GM23338 (cell line): ENCODE measurements around the gene BUB1. TPM values are rescaled to one million over a fixed set of nuclear protein-coding genes. Genes with fewer than 3 reads are reported as not detected.

ENCODE experiments used
- ATAC-seq: fragments of 200-7000 bp; cut with Tn5 transposase; 3 replicates; pipeline ENCODE4 v1.9.1; 2020
- DNase-seq: peaks from one replicate; pipeline ENCODE4 v3.0.0-alpha.2; 2015; ENCODE audit warnings: low spot score
- H2AFZ ChIP-seq: fragments of 200-600 bp; sonication (generic); 2 replicates; pipeline ENCODE4 v1.8.0; 2016; ENCODE audit warnings: antibody characterized with exemption, mild to moderate bottlenecking, moderate library complexity
- H3F3A ChIP-seq: fragments of 200-600 bp; sonication (generic); replicated peaks from 2 replicates; pipeline ENCODE4 v1.8.0; 2017; ENCODE audit warnings: antibody characterized with exemption, mixed run types, low read depth
- H3K27ac ChIP-seq: fragments of 200-600 bp; sonication (generic); 2 replicates; pipeline ENCODE4 v1.6.1; 2016; ENCODE audit warnings: low read depth
- H3K27me3 ChIP-seq: fragments of 200-600 bp; sonication (generic); 2 replicates; pipeline ENCODE4 v1.8.0; 2016; ENCODE audit warnings: mild to moderate bottlenecking, mixed run types, moderate library complexity; ENCODE audit not compliant: insufficient read depth
- H3K36me3 ChIP-seq: fragments of 200-600 bp; sonication (generic); 2 replicates; pipeline ENCODE4 v1.8.0; 2016; ENCODE audit warnings: mild to moderate bottlenecking; ENCODE audit not compliant: insufficient read depth
- H3K4me1 ChIP-seq: fragments of 200-600 bp; sonication (generic); 2 replicates; pipeline ENCODE4 v1.8.0; 2016; ENCODE audit warnings: mild to moderate bottlenecking, moderate library complexity; ENCODE audit not compliant: insufficient read depth
- H3K4me2 ChIP-seq: fragments of 200-600 bp; sonication (generic); 2 replicates; pipeline ENCODE4 v1.7.1; 2017; ENCODE audit warnings: mixed run types
- H3K4me3 ChIP-seq: fragments of 200-600 bp; sonication (generic); 2 replicates; pipeline ENCODE4 v1.6.1; 2016; ENCODE audit warnings: mixed run types
- H3K79me2 ChIP-seq: fragments of 200-600 bp; sonication (generic); replicated peaks from 2 replicates; pipeline ENCODE4 v1.8.0; 2017; ENCODE audit warnings: mild to moderate bottlenecking; ENCODE audit not compliant: insufficient read depth
- H3K9me2 ChIP-seq: fragments of 200-600 bp; sonication (generic); 2 replicates; pipeline ENCODE4 v1.8.0; 2017; ENCODE audit not compliant: insufficient read depth
- H4K20me1 ChIP-seq: fragments of 200-600 bp; sonication (generic); replicated peaks from 2 replicates; pipeline ENCODE4 v1.8.0; 2017; ENCODE audit warnings: mild to moderate bottlenecking; ENCODE audit not compliant: insufficient read depth
- H3K27ac Mint-ChIP-seq: 2 replicates; pipeline ENCODE4 v1.8.0; 2020; ENCODE audit warnings: inconsistent platforms, mild to moderate bottlenecking, moderate library complexity, mixed read lengths
- H3K27me3 Mint-ChIP-seq: 3 replicates; pipeline ENCODE4 v1.8.0; 2022; ENCODE audit warnings: low read depth, mild to moderate bottlenecking, moderate library complexity, mixed read lengths, inconsistent platforms; ENCODE audit not compliant: insufficient read depth, poor library complexity
- H3K36me3 Mint-ChIP-seq: 3 replicates; pipeline ENCODE4 v1.8.0; 2021; ENCODE audit warnings: low read depth, mild to moderate bottlenecking, inconsistent platforms, moderate library complexity, mixed read lengths
- H3K4me1 Mint-ChIP-seq: 3 replicates; pipeline ENCODE4 v1.8.0; 2020; ENCODE audit warnings: mild to moderate bottlenecking, inconsistent platforms, mixed read lengths
- H3K4me3 Mint-ChIP-seq: 3 replicates; pipeline ENCODE4 v1.8.0; 2021; ENCODE audit warnings: moderate library complexity, mild to moderate bottlenecking, inconsistent platforms, mixed read lengths
- H3K9me3 Mint-ChIP-seq: 3 replicates; pipeline ENCODE4 v1.8.0; 2020; ENCODE audit warnings: moderate library complexity, mild to moderate bottlenecking, inconsistent platforms, mixed read lengths
- CREB1 ChIP-seq: fragments of 250-450 bp; sonication (Bioruptor Pico); IDR thresholded peaks from 2 replicates; pipeline ENCODE4 v1.5.0; 2020; ENCODE audit warnings: low read depth, mild to moderate bottlenecking, moderate library complexity
- ETS1 ChIP-seq: IDR thresholded peaks from 2 replicates; pipeline ENCODE4 v1.6.1; 2016; ENCODE audit warnings: antibody characterized with exemption
- EZH2 ChIP-seq: fragments of 200-600 bp; sonication (generic); IDR thresholded peaks from one replicate; pipeline ENCODE4 v1.8.0; 2017; ENCODE audit warnings: antibody characterized with exemption, mild to moderate bottlenecking, low read depth; ENCODE audit not compliant: unreplicated experiment
- JUNB ChIP-seq: IDR thresholded peaks from one replicate; pipeline ENCODE4 v1.6.1; 2016; ENCODE audit warnings: antibody characterized with exemption; ENCODE audit not compliant: unreplicated experiment
- NANOG ChIP-seq: IDR thresholded peaks from 2 replicates; pipeline ENCODE4 v1.6.1; 2016; ENCODE audit warnings: antibody characterized with exemption, borderline replicate concordance
- POLR2AphosphoS5 ChIP-seq: IDR thresholded peaks from 2 replicates; pipeline ENCODE4 v1.6.1; 2016; ENCODE audit warnings: antibody characterized with exemption, low read depth
- REST ChIP-seq: IDR thresholded peaks from one replicate; pipeline ENCODE4 v1.6.1; 2018; ENCODE audit warnings: antibody characterized with exemption; ENCODE audit not compliant: unreplicated experiment
- ZNF462 ChIP-seq: fragments of 250-450 bp; sonication (Bioruptor Pico); IDR thresholded peaks from 2 replicates; pipeline ENCODE4 v1.5.0; 2020; ENCODE audit warnings: mild to moderate bottlenecking, moderate library complexity
- polyA plus RNA-seq: library from polyadenylated mRNA; unstranded; fragments of >200 nt; fragmentation: Nextera tagmentation; extraction: Ambion mirVana; gene quantifications from 2 replicates; pipeline ENCODE4 v1.2.1, GENCODE V29; 2016
- total RNA-seq: library from RNA; depleted of rRNA; stranded (reverse); fragments of >200 nt; shearing (Covaris generic); gene quantifications from 2 replicates; pipeline ENCODE4 v1.2.3, GENCODE V29; 2014
- TF ChIP-seq, protein P1 (sequence below), 2 experiments: fragments of 200-600 bp in 1 of 2; sonication (generic) in 1 of 2; conservative IDR thresholded peaks; 2 replicates each; pipeline versions ENCODE4 v1.5.1 to v1.6.1; 2016 to 2017; ENCODE audit warnings: antibody characterized with exemption in 2 of 2, low read depth in 2 of 2, mild to moderate bottlenecking in 2 of 2, moderate library complexity in 1 of 2

Gene BUB1
- total and polyA plus RNA-seq, 2 experiments from 2014 or later, result 59.4 to 184 TPM

- TF ChIP-seq ZNF462 (CRISPR knock-in tag) (no peak), POLR2AphosphoS5 (no peak), EZH2 (no peak)
These were observed 783 bp downstream of the BUB1 start (continued) for GRCh38 chr2:110677080-110677479.

GRCh38 chr2:110675679-110676078 is 2.2 kb downstream of the BUB1 start:
- H3K27ac Mint-ChIP-seq, result no peak overlapping the region
- no peaks in the 10 kb centered on the region for H3K9me2 ChIP-seq
- peaks cover 40% of the 10 kb centered on the region for H3K4me1 Mint-ChIP-seq
- no peak for DNase-seq
- no peak overlapping the region for H2AFZ ChIP-seq
- H3K27me3 ChIP-seq, result peaks cover 6% of the 10 kb centered on the region
- no peak overlapping the region for H3K27ac ChIP-seq
- H4K20me1 ChIP-seq, result peaks cover 14% of the 10 kb centered on the region
- TF ChIP-seq POLR2AphosphoS5 (no peak), JUNB (no peak), NANOG (no peak), CREB1 (CRISPR knock-in tag) (no peak), ETS1 (no peak), REST (no peak)
- TF ChIP-seq, protein P1, sequence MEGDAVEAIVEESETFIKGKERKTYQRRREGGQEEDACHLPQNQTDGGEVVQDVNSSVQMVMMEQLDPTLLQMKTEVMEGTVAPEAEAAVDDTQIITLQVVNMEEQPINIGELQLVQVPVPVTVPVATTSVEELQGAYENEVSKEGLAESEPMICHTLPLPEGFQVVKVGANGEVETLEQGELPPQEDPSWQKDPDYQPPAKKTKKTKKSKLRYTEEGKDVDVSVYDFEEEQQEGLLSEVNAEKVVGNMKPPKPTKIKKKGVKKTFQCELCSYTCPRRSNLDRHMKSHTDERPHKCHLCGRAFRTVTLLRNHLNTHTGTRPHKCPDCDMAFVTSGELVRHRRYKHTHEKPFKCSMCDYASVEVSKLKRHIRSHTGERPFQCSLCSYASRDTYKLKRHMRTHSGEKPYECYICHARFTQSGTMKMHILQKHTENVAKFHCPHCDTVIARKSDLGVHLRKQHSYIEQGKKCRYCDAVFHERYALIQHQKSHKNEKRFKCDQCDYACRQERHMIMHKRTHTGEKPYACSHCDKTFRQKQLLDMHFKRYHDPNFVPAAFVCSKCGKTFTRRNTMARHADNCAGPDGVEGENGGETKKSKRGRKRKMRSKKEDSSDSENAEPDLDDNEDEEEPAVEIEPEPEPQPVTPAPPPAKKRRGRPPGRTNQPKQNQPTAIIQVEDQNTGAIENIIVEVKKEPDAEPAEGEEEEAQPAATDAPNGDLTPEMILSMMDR (conservative IDR thresholded peaks at IDR 0.05; ENCODE audit: low read depth in 2 of 2), result no peak
- peaks cover under 1% of the 10 kb centered on the region; the same call in 1 of the 3 replicates for H3K9me3 Mint-ChIP-seq
- H3K4me1 ChIP-seq, result peaks cover 26% of the 10 kb centered on the region
- peaks cover 34% of the 10 kb centered on the region for H3K36me3 ChIP-seq
- peak overlapping the region; percentile 85; the same call in 1 of the 2 replicates for H3K4me2 ChIP-seq
- 0 out of 2 replicates have a peak overlapping the region, but pooled peaks have one; percentile 8 for H3K4me3 ChIP-seq
- peaks cover 49% of the 10 kb centered on the region for H3K36me3 Mint-ChIP-seq
- peaks cover 43% of the 10 kb centered on the region for H3K79me2 ChIP-seq
- no peak for ATAC-seq
- H3F3A ChIP-seq, result 0 out of 2 replicates have a peak, but pooled peaks cover 3% of the 10 kb centered on the region
- H3K4me3 Mint-ChIP-seq, result peak overlapping the region; percentile 92
- H3K27me3 Mint-ChIP-seq, result peaks cover 18% of the 10 kb centered on the region
